ENCODE data around the gene ITPR2. TPM values are rescaled to one million over a fixed set of nuclear protein-coding genes. Genes with fewer than 3 reads are reported as not detected.

Gene ITPR2
- total RNA-seq, 2 donors from 2014 or later: 14.8 to 74.4 TPM

DNA sequence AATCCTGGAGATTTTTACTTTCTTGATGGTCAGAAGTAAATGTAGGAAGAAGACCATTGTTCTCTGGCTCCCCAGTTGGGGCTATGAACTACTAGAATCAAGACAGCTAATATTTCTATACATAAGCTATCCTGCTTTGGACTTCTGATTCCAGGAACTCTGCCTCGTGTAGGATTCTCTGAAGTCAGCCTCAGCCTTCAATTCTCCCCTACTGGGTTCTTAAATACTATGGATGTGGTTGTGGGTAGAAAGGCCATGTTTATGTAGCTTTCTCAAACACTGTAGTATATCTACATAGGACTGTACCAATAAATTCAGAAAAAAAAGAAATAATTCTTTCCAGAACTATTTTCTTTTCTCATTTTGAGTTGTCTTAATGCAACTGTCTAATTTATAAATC, 302.5 kb downstream of the ITPR2 start:
- 88% methylated on average over 1 of the region's 1 CpG; no CpG with 5 or more reads in 1 of the 2 experiments for whole genome bisulfite sequencing, 2 experiments (ENCODE audit: insufficient coverage in 1 of 2, insufficient read length in 1 of 2)
- Mint-ChIP-seq H3K36me3 (ENCODE audit: low read depth) (peaks cover 12% of the 10 kb centered on the region), H3K4me1 (no peaks in the 10 kb centered on the region), H3K4me3 (no peak overlapping the region), H3K27me3 (ENCODE audit: insufficient read depth) (no peaks in the 10 kb centered on the region), H3K27ac (no peak overlapping the region), H3K9me3 (peaks cover 8% of the 10 kb centered on the region)
- TF ChIP-seq, protein P1, sequence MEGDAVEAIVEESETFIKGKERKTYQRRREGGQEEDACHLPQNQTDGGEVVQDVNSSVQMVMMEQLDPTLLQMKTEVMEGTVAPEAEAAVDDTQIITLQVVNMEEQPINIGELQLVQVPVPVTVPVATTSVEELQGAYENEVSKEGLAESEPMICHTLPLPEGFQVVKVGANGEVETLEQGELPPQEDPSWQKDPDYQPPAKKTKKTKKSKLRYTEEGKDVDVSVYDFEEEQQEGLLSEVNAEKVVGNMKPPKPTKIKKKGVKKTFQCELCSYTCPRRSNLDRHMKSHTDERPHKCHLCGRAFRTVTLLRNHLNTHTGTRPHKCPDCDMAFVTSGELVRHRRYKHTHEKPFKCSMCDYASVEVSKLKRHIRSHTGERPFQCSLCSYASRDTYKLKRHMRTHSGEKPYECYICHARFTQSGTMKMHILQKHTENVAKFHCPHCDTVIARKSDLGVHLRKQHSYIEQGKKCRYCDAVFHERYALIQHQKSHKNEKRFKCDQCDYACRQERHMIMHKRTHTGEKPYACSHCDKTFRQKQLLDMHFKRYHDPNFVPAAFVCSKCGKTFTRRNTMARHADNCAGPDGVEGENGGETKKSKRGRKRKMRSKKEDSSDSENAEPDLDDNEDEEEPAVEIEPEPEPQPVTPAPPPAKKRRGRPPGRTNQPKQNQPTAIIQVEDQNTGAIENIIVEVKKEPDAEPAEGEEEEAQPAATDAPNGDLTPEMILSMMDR (conservative IDR thresholded peaks at IDR 0.05): no peak
- Histone ChIP-seq H3K9me3 (ENCODE audit: control insufficient read depth, low read length) (peaks cover 8% of the 10 kb centered on the region), H3K4me1 (ENCODE audit: control insufficient read depth, insufficient read depth, low read length) (no peaks in the 10 kb centered on the region), H3K27ac (ENCODE audit: low read depth, low read length) (no peak overlapping the region), H3K27me3 (ENCODE audit: control insufficient read depth, insufficient read depth, low read length, poor library complexity, severe bottlenecking) (no peaks in the 10 kb centered on the region), H3K9ac (ENCODE audit: extremely low read depth, low read length, poor library complexity, severe bottlenecking) (no peak overlapping the region), H3K4me3 (ENCODE audit: low read length) (no peak overlapping the region), H3K36me3 (ENCODE audit: control insufficient read depth, insufficient read depth, low read length) (no peaks in the 10 kb centered on the region)
- no peak for DNase-seq

DNA sequence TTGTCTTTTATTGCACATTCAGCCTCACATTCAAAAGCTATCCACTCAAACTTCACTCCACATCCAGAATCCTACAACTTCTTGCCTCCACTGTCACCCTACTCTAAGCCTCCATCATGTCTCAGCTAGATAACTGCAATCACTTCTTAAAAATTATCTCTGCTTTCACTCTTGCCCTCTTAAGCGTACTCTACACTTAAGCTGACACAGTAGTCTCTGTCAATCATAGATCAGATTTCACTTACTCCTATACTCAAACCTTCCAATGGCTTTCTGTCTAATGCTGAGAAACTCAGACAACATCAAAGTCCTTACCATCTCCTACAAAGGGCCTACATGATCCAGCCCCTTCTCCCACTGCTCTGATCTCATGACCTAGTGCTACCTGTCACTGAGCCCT, 304.1 kb downstream of the ITPR2 start:
- Histone ChIP-seq H3K9me3 (ENCODE audit: control insufficient read depth, low read length) (peaks cover 18% of the 10 kb centered on the region), H3K4me1 (ENCODE audit: control insufficient read depth, insufficient read depth, low read length) (no peaks in the 10 kb centered on the region), H3K9ac (ENCODE audit: extremely low read depth, low read length, poor library complexity, severe bottlenecking) (no peak overlapping the region), H3K27me3 (ENCODE audit: control insufficient read depth, insufficient read depth, low read length, poor library complexity, severe bottlenecking) (no peaks in the 10 kb centered on the region), H3K36me3 (ENCODE audit: control insufficient read depth, insufficient read depth, low read length) (no peaks in the 10 kb centered on the region), H3K27ac (ENCODE audit: low read depth, low read length) (no peak overlapping the region), H3K4me3 (ENCODE audit: low read length) (no peak overlapping the region)
- 93 to 100% methylated on average over 1 of the region's 1 CpG for WGBS, 2 experiments (ENCODE audit: insufficient coverage in 1 of 2, insufficient read length in 1 of 2)
- Mint-ChIP-seq H3K36me3 (ENCODE audit: low read depth) (peaks cover 19% of the 10 kb centered on the region), H3K4me1 (no peaks in the 10 kb centered on the region), H3K27me3 (ENCODE audit: insufficient read depth) (no peaks in the 10 kb centered on the region), H3K4me3 (no peak overlapping the region), H3K9me3 (peaks cover 16% of the 10 kb centered on the region), H3K27ac (no peak overlapping the region)
- DNase-seq: no peak
- TF ChIP-seq, protein P1 (conservative IDR thresholded peaks at IDR 0.05): no peak

DNA sequence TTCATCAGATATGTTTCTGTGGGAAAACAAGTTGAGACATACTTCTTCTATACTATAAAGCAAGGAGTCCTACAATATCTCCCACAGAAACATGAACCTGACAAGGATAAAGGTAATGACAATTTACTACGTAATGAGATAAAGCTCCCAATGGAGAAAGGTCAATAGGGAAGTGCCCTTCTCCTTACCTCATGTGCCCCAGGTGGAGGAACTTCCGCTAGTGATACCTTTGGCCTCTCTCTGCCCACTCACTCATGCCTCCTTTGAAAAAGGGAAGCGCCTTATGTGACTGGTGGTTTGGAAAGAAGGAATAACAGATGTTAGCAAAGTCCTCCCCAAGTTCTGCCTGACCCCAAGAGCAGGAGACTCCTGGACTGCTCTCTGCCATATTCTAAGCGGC, 305.3 kb downstream of the ITPR2 start:
- no peak for DNase-seq
- H3K27ac ChIP-seq (ENCODE audit: low read depth, low read length): no peak overlapping the region
- Mint-ChIP-seq H3K9me3 (peaks cover 19% of the 10 kb centered on the region), H3K27ac (no peak overlapping the region), H3K4me3 (no peak overlapping the region), H3K4me1 (no peaks in the 10 kb centered on the region), H3K27me3 (ENCODE audit: insufficient read depth) (no peaks in the 10 kb centered on the region), H3K36me3 (ENCODE audit: low read depth) (peaks cover 21% of the 10 kb centered on the region)
- H3K4me1 ChIP-seq (ENCODE audit: control insufficient read depth, insufficient read depth, low read length): no peaks in the 10 kb centered on the region
- TF ChIP-seq, protein P1 (conservative IDR thresholded peaks at IDR 0.05): no peak
- H3K9ac ChIP-seq (ENCODE audit: extremely low read depth, low read length, poor library complexity, severe bottlenecking): no peak overlapping the region
- no peak overlapping the region for H3K4me3 ChIP-seq (ENCODE audit: low read length)
- H3K27me3 ChIP-seq (ENCODE audit: control insufficient read depth, insufficient read depth, low read length, poor library complexity, severe bottlenecking): no peaks in the 10 kb centered on the region
- no peaks in the 10 kb centered on the region for H3K36me3 ChIP-seq (ENCODE audit: control insufficient read depth, insufficient read depth, low read length)
- H3K9me3 ChIP-seq (ENCODE audit: control insufficient read depth, low read length): peaks cover 18% of the 10 kb centered on the region
- WGBS, 2 experiments (ENCODE audit: insufficient coverage in 1 of 2, insufficient read length in 1 of 2): 88 to 100% methylated on average over 1 to 4 of the region's 4 CpGs

Data from endodermal cell (in vitro differentiated cells).